Measurements from ENCODE around the gene ANKMY1. TPM values are rescaled to one million over a fixed set of nuclear protein-coding genes. Genes with fewer than 3 reads are reported as not detected.
A peak's percentile ranks its signal among the peaks of the same experiment; 100 is the strongest.
"Not testable (repeated sequence)": the region's sequence is repeated elsewhere in the genome, so short reads cannot be mapped to it uniquely, and the experiment has no call there.

The ANKMY1 gene
- total and polyA plus RNA-seq, 7 experiments from 2014 or later: 7.7 to 83.4 (median 34.8) TPM

DNA sequence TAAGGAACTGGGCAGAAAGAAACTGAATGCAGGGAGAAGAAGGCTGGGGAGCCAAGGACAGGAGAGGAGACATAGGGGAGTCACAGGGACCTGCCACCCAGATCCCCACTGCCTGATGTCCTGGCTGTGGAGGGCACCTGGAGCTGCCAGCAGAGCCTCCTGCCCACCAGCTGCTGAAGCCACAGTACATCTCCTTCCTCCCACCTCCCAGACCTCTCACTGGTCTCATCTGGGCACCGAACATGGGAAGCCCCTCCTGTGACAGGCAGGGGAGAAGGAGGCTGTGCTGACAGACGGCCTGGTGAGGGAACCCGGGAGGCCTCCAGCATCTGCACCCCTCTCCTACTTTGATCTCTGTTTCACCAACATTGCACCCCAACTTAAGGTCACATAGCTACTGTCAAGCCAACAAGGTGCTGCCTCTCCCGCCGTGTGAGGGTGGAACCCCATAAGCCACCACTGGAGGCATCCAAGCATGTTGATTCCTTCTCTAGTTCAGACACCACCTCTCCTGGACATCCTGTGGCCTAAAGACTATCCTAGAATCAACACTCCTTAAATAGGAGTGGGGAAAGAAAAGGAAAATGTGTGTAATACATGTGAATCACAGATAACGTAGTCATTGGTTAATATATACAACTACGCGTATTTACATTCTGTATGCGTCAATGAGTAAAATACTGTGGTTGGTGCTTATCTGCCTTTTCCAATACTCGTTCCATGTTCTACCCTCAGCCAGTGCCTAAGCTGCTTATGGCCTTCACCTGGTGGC lies 7.0 kb upstream of the ANKMY1 start:
- Mint-ChIP-seq H3K9me3 (no peaks in the 10 kb centered on the region), H3K27ac (peak overlapping the region; percentile 90 to 99 (median 98)), H3K36me3 (peaks cover 0 to 40% (median 6%) of the 10 kb centered on the region in 5 donors), H3K4me3 (peak overlapping the region; percentile 88 to 98 (median 94)), H3K4me1 (peaks cover 45 to 74% (median 68%) of the 10 kb centered on the region in 7 donors), H3K27me3 (no peaks in the 10 kb centered on the region)
- Histone ChIP-seq H3K27ac (ENCODE audit: low read depth, low read length) (peak overlapping the region; percentile 73), H3K9me3 (ENCODE audit: control insufficient read depth in 2 of 3, low read length in 3 of 3) (no peaks in the 10 kb centered on the region), H3K36me3 (ENCODE audit: control insufficient read depth in 2 of 3, insufficient read depth in 3 of 3, low read length in 3 of 3) (peaks cover 0 to 8% (median 0%) of the 10 kb centered on the region in 3 experiments), H3K4me3 (ENCODE audit: low read length) (peak overlapping the region; percentile 82), H3K27me3 (ENCODE audit: control insufficient read depth in 2 of 2, insufficient read depth in 2 of 2, low read length in 2 of 2) (no peaks in the 10 kb centered on the region), H3K4me1 (ENCODE audit: control insufficient read depth in 2 of 2, insufficient read depth in 2 of 2, low read length in 2 of 2) (peaks cover 68 to 70% of the 10 kb centered on the region in 2 donors)
- CTCF ChIA-PET: interaction anchor here (0.7 to 5.8 kb wide), 5 partner anchors 15 to 141 kb away, joined by 3 to 61 read pairs (median 3); partner anchors contain the start of gene CAPN10
- peak in 2 of 9 donors; percentile 8 to 41 for DNase-seq
- intact Hi-C loops (cut with micrococcal nuclease): loop anchor here (1.0 to 10.0 kb wide), 13 partner anchors 59 to 1320 kb away; partner anchors contain the start of genes D2HGDH (in 1 of the 2), DTYMK (in 1 of the 2), HDAC4 (in 1 of the 2) and ING5 (in 1 of the 2)
- no peak for ATAC-seq
- POLR2A ChIA-PET: interaction anchor here (1.2 to 10.7 kb wide), 6 partner anchors 12 to 751 kb away, joined by 3 to 264 read pairs (median 9); partner anchors contain the start of genes CAPN10 and SEPTIN2

DNA sequence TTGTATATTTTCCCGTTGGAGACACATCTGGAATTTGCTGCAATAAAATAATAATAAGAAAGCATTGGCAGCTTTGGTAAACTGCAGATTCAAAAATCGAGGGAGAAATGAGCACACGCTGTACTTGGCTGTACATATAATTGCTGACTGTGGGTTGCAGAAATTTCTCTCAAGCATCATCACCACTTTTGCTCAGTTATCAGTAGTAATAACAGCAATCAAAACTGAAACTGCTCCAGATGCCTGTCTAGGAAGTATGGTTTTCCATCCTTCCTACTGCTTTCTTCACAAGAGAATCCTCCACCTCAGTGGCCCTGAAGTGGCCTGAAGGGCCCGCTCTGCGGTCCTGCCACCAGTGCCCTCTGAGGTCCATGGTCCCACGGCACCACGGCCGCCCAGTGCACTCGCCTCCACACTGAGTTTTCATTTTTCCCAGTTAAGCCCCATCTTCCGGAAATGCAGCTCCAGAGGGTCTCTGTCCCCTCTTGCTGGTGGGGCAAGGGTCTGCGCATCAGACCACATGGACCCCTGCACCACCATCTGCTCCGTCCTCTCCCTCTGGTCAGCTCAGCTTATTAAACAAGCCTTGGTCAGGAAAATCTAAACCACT lies 6.3 kb upstream of the ANKMY1 start:
- Mint-ChIP-seq H3K27me3 (no peaks in the 10 kb centered on the region), H3K9me3 (no peaks in the 10 kb centered on the region), H3K36me3 (peaks cover 0 to 38% (median 6%) of the 10 kb centered on the region in 5 donors), H3K27ac (peak overlapping the region in 8 of 9 donors; percentile 90 to 99 (median 98)), H3K4me3 (peak overlapping the region in 9 of 10 donors; percentile 13 to 98 (median 94)), H3K4me1 (peaks cover 42 to 74% (median 68%) of the 10 kb centered on the region in 7 donors)
- Histone ChIP-seq H3K27ac (ENCODE audit: low read depth, low read length) (peak overlapping the region; percentile 73), H3K36me3 (ENCODE audit: control insufficient read depth in 2 of 3, insufficient read depth in 3 of 3, low read length in 3 of 3) (peaks cover 0 to 8% (median 0%) of the 10 kb centered on the region in 3 experiments), H3K4me3 (ENCODE audit: low read length) (peak overlapping the region; percentile 82), H3K27me3 (ENCODE audit: control insufficient read depth in 2 of 2, insufficient read depth in 2 of 2, low read length in 2 of 2) (no peaks in the 10 kb centered on the region), H3K9me3 (ENCODE audit: control insufficient read depth in 2 of 3, low read length in 3 of 3) (no peaks in the 10 kb centered on the region), H3K4me1 (ENCODE audit: control insufficient read depth in 2 of 2, insufficient read depth in 2 of 2, low read length in 2 of 2) (peaks cover 69 to 70% of the 10 kb centered on the region in 2 donors)
- DNase-seq (peak in 1 of 9 donors; percentile 23), ATAC-seq (no peak)
- intact Hi-C loops (cut with micrococcal nuclease): loop anchor here (5.0 to 10.0 kb wide), 9 partner anchors 138 to 1321 kb away; partner anchors contain the start of genes D2HGDH (in 1 of the 2), HDAC4 (in 1 of the 2), ING5 (in 1 of the 2) and STK25 (in 1 of the 2)
- ChIA-PET CTCF (interaction anchor here (0.7 to 5.8 kb wide), 4 partner anchors 16 to 50 kb away, joined by 3 to 61 read pairs (median 8); partner anchors contain the start of gene CAPN10), POLR2A (interaction anchor here (0.7 to 10.7 kb wide), 3 partner anchors 20 to 49 kb away, joined by 3 to 264 read pairs (median 3); partner anchors contain the start of gene CAPN10)

DNA sequence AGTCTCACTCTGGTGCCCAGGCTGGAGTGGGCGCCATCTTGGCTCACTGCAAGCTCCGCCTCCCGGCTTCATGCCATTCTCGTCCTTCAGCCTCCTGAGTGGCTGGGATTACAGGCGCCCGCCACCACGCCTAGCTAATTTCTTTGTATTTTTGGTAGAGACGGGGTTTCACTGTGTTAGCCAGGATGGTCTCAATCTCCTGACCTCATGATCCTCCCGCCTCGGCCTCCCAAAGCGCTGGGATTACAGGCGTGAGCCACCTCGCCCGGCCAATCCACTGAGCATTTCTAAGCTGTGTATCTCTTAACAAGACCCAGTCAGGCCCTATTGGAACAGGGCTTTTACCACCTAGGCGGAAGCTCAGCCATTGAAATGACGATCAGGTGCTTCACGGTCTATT lies 5.4 kb upstream of the ANKMY1 start:
- H3K27me3 Mint-ChIP-seq; ATAC-seq; H3K9me3 Mint-ChIP-seq; H3K27me3 ChIP-seq (ENCODE audit: control insufficient read depth in 2 of 2, insufficient read depth in 2 of 2, low read length in 2 of 2); DNase-seq; H3K27ac ChIP-seq (ENCODE audit: low read depth, low read length); H3K4me3 ChIP-seq (ENCODE audit: low read length); H3K9me3 ChIP-seq (ENCODE audit: control insufficient read depth in 2 of 3, low read length in 3 of 3): not testable (repeated sequence)
- intact Hi-C loops (cut with micrococcal nuclease): loop anchor here (5.0 to 10.0 kb wide), 9 partner anchors 139 to 1322 kb away; partner anchors contain the start of genes D2HGDH (in 1 of the 2), HDAC4 (in 1 of the 2), ING5 (in 1 of the 2) and STK25 (in 1 of the 2)
- Mint-ChIP-seq H3K4me1 (peaks cover 48 to 82% (median 76%) of the 10 kb centered on the region in 7 donors), H3K36me3 (peaks cover 0 to 40% (median 6%) of the 10 kb centered on the region in 5 donors), H3K27ac (peak overlapping the region in 6 of 9 donors; percentile 43 to 99 (median 92)), H3K4me3 (peak overlapping the region in 6 of 10 donors; percentile 21 to 88 (median 46))
- Histone ChIP-seq H3K36me3 (ENCODE audit: control insufficient read depth in 2 of 3, insufficient read depth in 3 of 3, low read length in 3 of 3) (peaks cover 0 to 11% (median 0%) of the 10 kb centered on the region in 3 experiments), H3K4me1 (ENCODE audit: control insufficient read depth in 2 of 2, insufficient read depth in 2 of 2, low read length in 2 of 2) (peaks cover 76% of the 10 kb centered on the region in 2 donors)
- ChIA-PET CTCF (interaction anchor here (1.5 to 5.8 kb wide), 2 partner anchors 17 to 23 kb away, joined by 3 to 61 read pairs; partner anchors contain the start of gene CAPN10), POLR2A (interaction anchor here (0.7 to 10.7 kb wide), 3 partner anchors 21 to 59 kb away, joined by 3 to 264 read pairs (median 5); partner anchors contain the start of gene CAPN10)

DNA sequence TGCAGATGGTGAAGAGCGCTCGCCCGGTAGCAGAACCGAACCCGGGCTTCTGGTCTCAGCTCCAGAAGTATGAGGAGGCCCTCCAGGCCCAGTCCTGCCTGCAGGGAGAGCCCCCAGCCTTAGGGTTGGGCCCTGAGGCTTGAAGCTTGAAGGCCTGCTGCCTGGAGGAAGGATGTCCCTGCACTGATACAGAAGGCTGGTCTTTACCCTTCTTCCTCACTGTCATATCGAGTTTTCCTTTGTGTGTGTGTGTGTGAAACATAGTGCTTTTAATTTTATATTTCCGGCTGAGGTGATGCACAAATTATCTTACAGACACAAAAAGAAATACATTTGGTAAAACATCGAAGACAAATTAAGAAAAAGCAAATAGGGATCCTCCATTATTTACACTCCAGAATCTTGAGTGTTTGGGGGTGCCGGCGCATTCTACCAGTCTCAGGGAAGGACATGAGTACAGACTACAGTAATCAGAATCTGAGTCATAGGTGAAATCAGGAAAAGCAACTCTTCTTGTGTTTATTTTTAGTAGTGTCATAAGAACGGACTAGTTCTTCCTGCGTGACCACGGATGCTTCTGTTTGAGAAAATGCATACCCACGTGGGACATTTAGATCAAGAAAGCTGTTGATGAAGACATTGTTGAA lies 3.7 kb upstream of the ANKMY1 start:
- H3K4me3 ChIP-seq (ENCODE audit: low read length): peak overlapping the region; percentile 82
- no peak for DNase-seq
- Mint-ChIP-seq H3K27me3 (no peaks in the 10 kb centered on the region), H3K27ac (peak overlapping the region; percentile 85 to 97 (median 90)), H3K4me1 (peaks cover 50 to 81% (median 75%) of the 10 kb centered on the region in 7 donors), H3K4me3 (peak overlapping the region; percentile 81 to 96 (median 86)), H3K9me3 (no peaks in the 10 kb centered on the region), H3K36me3 (peaks cover 0 to 38% (median 6%) of the 10 kb centered on the region in 5 donors)
- no peaks in the 10 kb centered on the region for H3K9me3 ChIP-seq (ENCODE audit: control insufficient read depth in 2 of 3, low read length in 3 of 3)
- ChIA-PET POLR2A (interaction anchor here (0.9 to 10.7 kb wide), 8 partner anchors 8 to 271 kb away, joined by 3 to 264 read pairs (median 5); partner anchors contain the start of genes CAPN10 and RNPEPL1), CTCF (interaction anchor here (0.8 to 5.8 kb wide), 3 partner anchors 18 to 62 kb away, joined by 3 to 61 read pairs (median 8); partner anchors contain the start of gene CAPN10)
- peak overlapping the region; percentile 93 for H3K27ac ChIP-seq (ENCODE audit: low read depth, low read length)
- peaks cover 76 to 77% of the 10 kb centered on the region in 2 donors for H3K4me1 ChIP-seq (ENCODE audit: control insufficient read depth in 2 of 2, insufficient read depth in 2 of 2, low read length in 2 of 2)
- peaks cover 0 to 11% (median 0%) of the 10 kb centered on the region in 3 experiments for H3K36me3 ChIP-seq (ENCODE audit: control insufficient read depth in 2 of 3, insufficient read depth in 3 of 3, low read length in 3 of 3)
- H3K27me3 ChIP-seq (ENCODE audit: control insufficient read depth in 2 of 2, insufficient read depth in 2 of 2, low read length in 2 of 2): no peaks in the 10 kb centered on the region
- no peak for ATAC-seq
- intact Hi-C loops (cut with micrococcal nuclease): loop anchor here (1.0 to 10.0 kb wide), 22 partner anchors 25 to 1323 kb away; partner anchors contain the start of genes CAPN10 (in 2 of the 2), HDAC4 (in 2 of the 2), HDLBP (in 2 of the 2) and SEPTIN2 (in 2 of the 2)

DNA sequence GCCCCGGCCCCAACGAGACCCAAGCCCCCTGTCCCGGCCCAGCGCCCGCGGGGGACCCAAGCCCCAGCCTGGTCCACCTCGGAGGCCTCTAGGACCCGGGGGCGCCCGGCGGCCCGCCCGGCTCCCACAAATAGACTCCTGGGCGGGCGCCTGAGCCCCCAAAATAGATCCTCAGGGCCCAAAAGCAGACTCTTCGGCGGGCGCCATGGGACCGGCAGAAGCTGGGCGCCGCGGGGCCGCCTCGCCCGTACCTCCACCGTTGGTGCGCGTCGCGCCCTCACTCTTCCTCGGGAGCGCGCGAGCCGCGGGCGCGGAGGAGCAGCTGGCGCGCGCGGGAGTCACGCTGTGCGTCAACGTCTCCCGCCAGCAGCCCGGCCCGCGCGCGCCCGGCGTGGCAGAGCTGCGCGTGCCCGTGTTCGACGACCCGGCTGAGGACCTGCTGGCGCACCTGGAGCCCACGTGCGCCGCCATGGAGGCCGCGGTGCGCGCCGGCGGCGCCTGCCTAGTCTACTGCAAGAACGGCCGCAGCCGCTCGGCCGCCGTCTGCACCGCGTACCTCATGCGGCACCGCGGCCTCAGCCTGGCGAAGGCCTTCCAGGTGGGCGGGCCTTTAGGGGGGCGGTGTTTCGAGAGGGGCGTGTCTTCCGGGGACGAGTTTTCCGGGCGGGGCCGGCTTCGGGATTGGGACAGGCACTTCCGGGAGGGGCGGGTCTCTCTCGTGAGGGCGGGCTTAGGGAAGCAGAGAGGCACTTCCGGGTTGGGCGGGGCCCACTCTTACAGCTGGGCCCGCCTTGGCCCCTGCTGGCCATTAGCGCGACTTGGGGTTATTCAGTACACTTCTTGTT lies 2.9 kb upstream of the ANKMY1 start:
- no peaks in the 10 kb centered on the region for H3K9me3 Mint-ChIP-seq
- ATAC-seq (peak; percentile 79), DNase-seq (peak; percentile 98 to 100 (median 99))
- no peaks in the 10 kb centered on the region for H3K9me3 ChIP-seq (ENCODE audit: control insufficient read depth in 2 of 3, low read length in 3 of 3)
- ChIA-PET POLR2A (interaction anchor here (0.6 to 10.7 kb wide), 10 partner anchors 9 to 272 kb away, joined by 3 to 264 read pairs (median 5); partner anchors contain the start of genes CAPN10 and RNPEPL1), CTCF (interaction anchor here (0.8 to 2.2 kb wide), 3 partner anchors 8 to 63 kb away, joined by 3 to 8 read pairs (median 6); partner anchors contain the start of gene RNPEPL1)
- peak overlapping the region; percentile 93 for H3K27ac ChIP-seq (ENCODE audit: low read depth, low read length)
- peak overlapping the region; percentile 82 for H3K4me3 ChIP-seq (ENCODE audit: low read length)
- H3K4me1 ChIP-seq (ENCODE audit: control insufficient read depth in 2 of 2, insufficient read depth in 2 of 2, low read length in 2 of 2): peaks cover 72 to 74% of the 10 kb centered on the region in 2 donors
- no peaks in the 10 kb centered on the region for H3K27me3 ChIP-seq (ENCODE audit: control insufficient read depth in 2 of 2, insufficient read depth in 2 of 2, low read length in 2 of 2)
- peak overlapping the region; percentile 81 to 96 (median 86) for H3K4me3 Mint-ChIP-seq
- H3K27me3 Mint-ChIP-seq: no peaks in the 10 kb centered on the region
- peak overlapping the region; percentile 85 to 97 (median 90) for H3K27ac Mint-ChIP-seq
- H3K36me3 Mint-ChIP-seq: peaks cover 0 to 38% (median 6%) of the 10 kb centered on the region in 5 donors
- H3K4me1 Mint-ChIP-seq: peaks cover 53 to 79% (median 76%) of the 10 kb centered on the region in 7 donors
- peaks cover 0 to 14% (median 0%) of the 10 kb centered on the region in 3 experiments for H3K36me3 ChIP-seq (ENCODE audit: control insufficient read depth in 2 of 3, insufficient read depth in 3 of 3, low read length in 3 of 3)
- intact Hi-C loops (cut with micrococcal nuclease): loop anchor here (1.0 to 10.0 kb wide), 23 partner anchors 8 to 1324 kb away; partner anchors contain the start of genes CAPN10 (in 2 of the 2), HDAC4 (in 2 of the 2), HDLBP (in 2 of the 2) and RNPEPL1 (in 2 of the 2)

Measured in naive thymus-derived CD4-positive, alpha-beta T cell (primary cell).